ENCODE results near the gene OTUD4. TPM values are rescaled to one million over a fixed set of nuclear protein-coding genes. Genes with fewer than 3 reads are reported as not detected.

OTUD4 gene
- total and polyA plus RNA-seq, 2 experiments from 2014 or later: 15.7 to 16.1 TPM

- peak overlapping the region; percentile 89 for H3K27ac ChIP-seq
- H3K4me3 ChIP-seq: peak overlapping the region; percentile 87
- 1 to 2% methylated on average over 20 to 26 of the region's 36 CpGs for WGBS, 2 experiments (ENCODE audit: low coverage in 1 of 2, low lambda C conversion rate in 2 of 2, missing lambda C conversion rate in 2 of 2)
- peak overlapping the region; percentile 98 for H3K4me2 ChIP-seq (ENCODE audit: unreplicated experiment)
- TF ChIP-seq EZH2 (IDR thresholded peaks at IDR 0.05; ENCODE audit: insufficient read depth, poor library complexity, severe bottlenecking) (no peak), EZH2phosphoT487 (IDR thresholded peaks at IDR 0.05; ENCODE audit: insufficient read depth, low read depth) (no peak)
- H4K20me1 ChIP-seq (ENCODE audit: insufficient read depth): 0 out of 2 replicates have a peak, but pooled peaks cover 4% of the 10 kb centered on the region
- peak; percentile 85 for DNase-seq
- in situ Hi-C loops (cut with MboI): no loop called here
- H3K27me3 ChIP-seq (replicated peaks; ENCODE audit: insufficient read depth): no peaks in the 10 kb centered on the region
- peaks cover 30% of the 10 kb centered on the region for H3F3A ChIP-seq (ENCODE audit: insufficient read depth)
- H2AFZ ChIP-seq: peak overlapping the region; percentile 74
- no peaks in the 10 kb centered on the region for H3K9me3 ChIP-seq (ENCODE audit: low read depth)
- no peaks in the 10 kb centered on the region for H3K36me3 ChIP-seq (ENCODE audit: low read depth)
- peak overlapping the region; percentile 91 for H3K9ac ChIP-seq
- H3K4me1 ChIP-seq (ENCODE audit: insufficient read depth): peaks cover 20% of the 10 kb centered on the region
- no peaks in the 10 kb centered on the region for H3K9me2 ChIP-seq (ENCODE audit: insufficient read depth)
- H3K79me2 ChIP-seq (ENCODE audit: insufficient read depth): peaks cover 52% of the 10 kb centered on the region
These were observed 1.0 kb downstream of the OTUD4 start for GRCh38 chr4:145179281-145179860.

GRCh38 chr4:145178740-145179280, 1.6 kb downstream of the OTUD4 start:
- Histone ChIP-seq H2AFZ (peak overlapping the region; percentile 74), H3F3A (ENCODE audit: insufficient read depth) (peaks cover 30% of the 10 kb centered on the region), H3K9me3 (ENCODE audit: low read depth) (no peaks in the 10 kb centered on the region), H3K36me3 (ENCODE audit: low read depth) (no peaks in the 10 kb centered on the region), H3K9ac (peak overlapping the region; percentile 91), H3K27ac (peak overlapping the region; percentile 89), H3K4me3 (peak overlapping the region; percentile 87), H3K4me2 (ENCODE audit: unreplicated experiment) (peak overlapping the region; percentile 98), H4K20me1 (ENCODE audit: insufficient read depth) (0 out of 2 replicates have a peak, but pooled peaks cover 4% of the 10 kb centered on the region), H3K79me2 (ENCODE audit: insufficient read depth) (peaks cover 58% of the 10 kb centered on the region), H3K27me3 (replicated peaks; ENCODE audit: insufficient read depth) (no peaks in the 10 kb centered on the region), H3K4me1 (ENCODE audit: insufficient read depth) (peaks cover 20% of the 10 kb centered on the region), H3K9me2 (ENCODE audit: insufficient read depth) (no peaks in the 10 kb centered on the region)
- WGBS, 2 experiments (ENCODE audit: low coverage in 1 of 2, low lambda C conversion rate in 2 of 2, missing lambda C conversion rate in 2 of 2): 0 to 4% methylated on average over 5 of the region's 5 CpGs
- no peak for TF ChIP-seq EZH2phosphoT487 (IDR thresholded peaks at IDR 0.05; ENCODE audit: insufficient read depth, low read depth)
- TF ChIP-seq EZH2 (IDR thresholded peaks at IDR 0.05; ENCODE audit: insufficient read depth, poor library complexity, severe bottlenecking): no peak
- in situ Hi-C loops (cut with MboI): no loop called here
- no peak for DNase-seq

GRCh38 chr4:145177906-145178538, 2.4 kb downstream of the OTUD4 start:
- H3K4me2 ChIP-seq (ENCODE audit: unreplicated experiment): peak overlapping the region; percentile 98
- H3K27ac ChIP-seq: peak overlapping the region; percentile 89
- no peaks in the 10 kb centered on the region for H3K9me3 ChIP-seq (ENCODE audit: low read depth)
- H3K36me3 ChIP-seq (ENCODE audit: low read depth): no peaks in the 10 kb centered on the region
- no peaks in the 10 kb centered on the region for H3K9me2 ChIP-seq (ENCODE audit: insufficient read depth)
- peak overlapping the region; percentile 91 for H3K9ac ChIP-seq
- no peak for TF ChIP-seq EZH2 (IDR thresholded peaks at IDR 0.05; ENCODE audit: insufficient read depth, poor library complexity, severe bottlenecking)
- no peak for TF ChIP-seq EZH2phosphoT487 (IDR thresholded peaks at IDR 0.05; ENCODE audit: insufficient read depth, low read depth)
- H3F3A ChIP-seq (ENCODE audit: insufficient read depth): peaks cover 30% of the 10 kb centered on the region
- peak; percentile 58 for DNase-seq
- peaks cover 66% of the 10 kb centered on the region for H3K79me2 ChIP-seq (ENCODE audit: insufficient read depth)
- 17 to 20% methylated on average over 9 of the region's 9 CpGs for WGBS, 2 experiments (ENCODE audit: low coverage in 1 of 2, low lambda C conversion rate in 2 of 2, missing lambda C conversion rate in 2 of 2)
- H3K4me1 ChIP-seq (ENCODE audit: insufficient read depth): peaks cover 20% of the 10 kb centered on the region
- in situ Hi-C loops (cut with MboI): no loop called here
- H4K20me1 ChIP-seq (ENCODE audit: insufficient read depth): 0 out of 2 replicates have a peak, but pooled peaks cover 4% of the 10 kb centered on the region
- peak overlapping the region; percentile 64 for H2AFZ ChIP-seq
- H3K4me3 ChIP-seq: peak overlapping the region; percentile 87
- no peaks in the 10 kb centered on the region for H3K27me3 ChIP-seq (replicated peaks; ENCODE audit: insufficient read depth)

- WGBS, 2 experiments (ENCODE audit: low coverage in 1 of 2, low lambda C conversion rate in 2 of 2, missing lambda C conversion rate in 2 of 2): 2 to 11% methylated on average over 4 of the region's 4 CpGs
- H3K4me3 ChIP-seq: peak overlapping the region; percentile 87
- no peaks in the 10 kb centered on the region for H3K36me3 ChIP-seq (ENCODE audit: low read depth)
- H3F3A ChIP-seq (ENCODE audit: insufficient read depth): peaks cover 30% of the 10 kb centered on the region
- DNase-seq: peak; percentile 77
- peak overlapping the region; percentile 64 for H2AFZ ChIP-seq
- in situ Hi-C loops (cut with MboI): no loop called here
- H3K4me2 ChIP-seq (ENCODE audit: unreplicated experiment): peak overlapping the region; percentile 98
- H3K27me3 ChIP-seq (replicated peaks; ENCODE audit: insufficient read depth): no peaks in the 10 kb centered on the region
- H3K9ac ChIP-seq: peak overlapping the region; percentile 91
- H3K79me2 ChIP-seq (ENCODE audit: insufficient read depth): peaks cover 71% of the 10 kb centered on the region
- peaks cover 20% of the 10 kb centered on the region for H3K4me1 ChIP-seq (ENCODE audit: insufficient read depth)
- no peaks in the 10 kb centered on the region for H3K9me3 ChIP-seq (ENCODE audit: low read depth)
- no peak for TF ChIP-seq EZH2 (IDR thresholded peaks at IDR 0.05; ENCODE audit: insufficient read depth, poor library complexity, severe bottlenecking)
- TF ChIP-seq EZH2phosphoT487 (IDR thresholded peaks at IDR 0.05; ENCODE audit: insufficient read depth, low read depth): no peak
- 0 out of 2 replicates have a peak, but pooled peaks cover 4% of the 10 kb centered on the region for H4K20me1 ChIP-seq (ENCODE audit: insufficient read depth)
- H3K27ac ChIP-seq: peak overlapping the region; percentile 89
- no peaks in the 10 kb centered on the region for H3K9me2 ChIP-seq (ENCODE audit: insufficient read depth)
These were observed 2.9 kb downstream of the OTUD4 start for GRCh38 chr4:145177511-145177905.

Data from GM23248 (cell line).